H7 (cell line): ENCODE measurements around the gene CEP192. TPM values are rescaled to one million over a fixed set of nuclear protein-coding genes. Genes with fewer than 3 reads are reported as not detected.

Experiments
- DNase-seq: peaks from one replicate; pipeline ENCODE4 v3.0.0; 2012
- H3K27me3 ChIP-seq: 2 replicates; pipeline ENCODE4 v1.6.0; 2011; ENCODE audit warnings: mild to moderate bottlenecking, low read length; ENCODE audit not compliant: control insufficient read depth, insufficient read depth
- H3K36me3 ChIP-seq: replicated peaks from 2 replicates; pipeline ENCODE4 v1.5.1; 2011; ENCODE audit warnings: low read length; ENCODE audit not compliant: control insufficient read depth, insufficient read depth
- H3K4me3 ChIP-seq: 2 replicates; pipeline ENCODE4 v1.5.1; 2011; ENCODE audit warnings: low read depth, mild to moderate bottlenecking, control low read depth, low read length, moderate library complexity; ENCODE audit not compliant: insufficient read depth
- total RNA-seq: library from RNA; depleted of rRNA; stranded (reverse); fragments of >200 nt; shearing (Covaris generic); gene quantifications from 2 replicates; pipeline ENCODE4 v1.2.3, GENCODE V29; 2014

The CEP192 gene
- total RNA-seq, 1 experiment from 2014 or later: 27.7 TPM

DNA sequence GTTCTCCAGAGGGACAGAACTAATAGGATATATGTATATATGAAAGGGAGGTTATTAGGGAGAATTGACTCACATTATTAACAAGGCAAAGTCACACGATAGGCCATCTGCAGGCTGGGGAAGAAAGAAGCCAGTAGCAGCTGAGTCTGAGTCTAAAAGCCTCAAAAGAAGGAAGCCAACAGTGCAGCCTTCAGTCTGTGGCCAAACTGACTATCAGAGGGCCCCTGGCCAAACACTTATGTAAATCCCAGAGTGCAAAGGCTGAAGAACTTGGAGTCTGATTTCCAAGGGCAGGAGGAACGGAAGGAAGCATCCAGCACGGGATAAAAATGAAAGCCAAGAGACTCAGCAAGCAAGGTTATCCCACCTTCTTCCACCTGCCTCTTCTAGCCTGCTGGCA is 119.4 kb downstream of the CEP192 start:
- H3K27me3 ChIP-seq: no peaks in the 10 kb centered on the region
- H3K4me3 ChIP-seq: no peak overlapping the region
- DNase-seq: no peak
- peaks cover 8% of the 10 kb centered on the region for H3K36me3 ChIP-seq

DNA sequence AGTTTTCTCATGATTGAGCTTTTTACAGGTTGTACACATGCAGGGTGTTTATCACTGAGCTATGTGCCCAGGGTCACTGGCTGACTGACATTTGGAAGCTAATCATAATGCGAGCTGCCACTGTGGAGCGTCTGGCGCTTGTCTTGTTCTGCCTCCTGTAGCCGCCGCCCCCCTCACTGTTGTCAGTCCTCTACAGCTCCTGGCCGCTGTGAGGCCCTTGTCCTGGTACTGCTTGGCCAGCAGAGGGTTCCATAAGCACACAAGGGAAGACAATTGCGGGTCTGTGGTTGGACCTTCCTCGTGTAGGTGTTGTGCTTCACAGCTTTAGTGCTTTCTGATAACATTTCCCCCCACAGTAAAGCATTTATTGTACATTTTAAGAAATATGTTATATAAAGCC is 121.8 kb downstream of the CEP192 start:
- no peak overlapping the region for H3K4me3 ChIP-seq
- DNase-seq: peak; percentile 84
- H3K36me3 ChIP-seq: peaks cover 6% of the 10 kb centered on the region
- no peaks in the 10 kb centered on the region for H3K27me3 ChIP-seq

DNA sequence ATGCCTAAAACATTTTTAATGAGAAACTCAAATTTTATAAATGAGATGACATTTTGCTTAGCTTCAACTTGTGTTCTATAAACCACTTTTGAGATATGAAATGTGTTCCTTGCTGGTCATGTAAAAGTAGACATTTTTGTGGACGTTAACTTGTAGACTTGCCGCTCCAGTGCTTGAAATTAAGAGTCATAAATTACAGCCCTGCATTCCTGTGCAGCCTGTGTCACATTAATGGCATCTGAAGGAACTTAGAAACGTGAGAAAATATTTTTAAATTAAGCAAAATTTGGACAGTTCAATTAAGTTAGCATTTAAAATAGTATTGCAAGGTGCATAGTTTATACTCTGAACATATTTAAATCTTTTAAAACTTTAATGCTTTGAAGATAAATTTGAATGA is 129.1 kb downstream of the CEP192 start:
- peaks cover 9% of the 10 kb centered on the region for H3K36me3 ChIP-seq

DNA sequence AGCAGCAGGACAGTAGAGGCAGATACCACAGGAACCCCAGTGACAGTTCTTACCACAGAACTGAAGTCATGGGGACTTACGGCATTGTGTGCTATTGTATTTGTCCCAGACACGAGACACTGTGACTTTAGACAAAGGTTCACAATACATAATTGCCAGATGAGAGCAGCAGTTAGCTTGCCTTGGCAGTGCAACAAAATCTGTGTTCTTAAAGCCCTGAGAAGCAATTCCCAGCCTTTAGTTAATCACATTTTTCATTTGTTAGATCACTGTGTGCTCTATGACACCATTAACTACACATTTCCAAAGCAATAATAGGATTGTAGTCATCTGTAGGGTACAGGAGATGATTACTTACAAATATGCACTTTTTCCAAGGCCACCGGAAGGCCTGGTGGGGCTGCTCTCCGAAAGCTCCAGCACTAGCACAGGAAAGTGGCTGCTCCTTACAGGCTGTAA is 129.8 kb downstream of the CEP192 start:
- no peak for DNase-seq
- peaks cover 9% of the 10 kb centered on the region for H3K36me3 ChIP-seq
- H3K4me3 ChIP-seq: no peak overlapping the region
- H3K27me3 ChIP-seq: no peaks in the 10 kb centered on the region

More for the DNA sequence above, 129.1 kb downstream of the CEP192 start:
- H3K27me3 ChIP-seq: no peaks in the 10 kb centered on the region
- DNase-seq: no peak
- no peak overlapping the region for H3K4me3 ChIP-seq

DNA sequence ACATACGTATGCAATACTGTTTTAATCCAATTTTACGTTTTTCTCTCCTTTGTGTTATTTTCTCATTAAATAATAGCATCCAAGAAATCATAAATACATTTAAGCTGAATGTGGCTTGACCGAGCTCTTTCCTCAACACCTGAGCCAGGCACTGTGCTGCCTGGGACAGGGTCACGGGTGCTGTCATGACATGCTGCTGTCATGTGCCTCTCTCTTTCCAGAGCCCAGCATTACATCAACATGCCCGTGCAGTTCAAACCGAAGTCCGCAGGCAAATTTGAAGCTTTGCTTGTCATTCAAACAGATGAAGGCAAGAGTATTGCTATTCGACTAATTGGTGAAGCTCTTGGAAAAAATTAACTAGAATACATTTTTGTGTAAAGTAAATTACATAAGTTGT is 133.2 kb downstream of the CEP192 start:
- Histone ChIP-seq H3K36me3 (no peaks in the 10 kb centered on the region; the same call in 1 of the 2 replicates), H3K27me3 (no peaks in the 10 kb centered on the region), H3K4me3 (no peak overlapping the region)
- DNase-seq: no peak

DNA sequence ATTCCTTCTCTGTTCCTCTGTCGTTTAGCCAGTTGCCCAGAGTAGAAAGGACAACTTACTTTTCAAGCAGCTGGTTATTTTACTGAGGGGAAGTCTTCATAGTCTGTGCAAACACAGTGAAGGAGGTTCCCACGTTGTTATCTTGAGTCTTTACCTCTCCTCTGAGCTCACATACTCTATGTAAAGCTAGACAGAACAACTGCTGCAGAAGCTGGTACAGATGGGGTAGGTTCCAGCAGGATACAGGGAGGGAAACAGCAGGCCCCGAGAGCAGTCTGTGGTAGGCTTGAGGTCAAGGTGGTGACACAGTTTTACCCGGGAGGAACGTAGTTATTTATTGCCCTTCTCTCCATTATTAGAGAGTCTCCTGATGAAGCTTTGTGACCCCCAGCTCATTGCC is 134.0 kb downstream of the CEP192 start:
- DNase-seq: no peak
- Histone ChIP-seq H3K4me3 (no peak overlapping the region), H3K36me3 (no peaks in the 10 kb centered on the region; the same call in 1 of the 2 replicates)

DNA sequence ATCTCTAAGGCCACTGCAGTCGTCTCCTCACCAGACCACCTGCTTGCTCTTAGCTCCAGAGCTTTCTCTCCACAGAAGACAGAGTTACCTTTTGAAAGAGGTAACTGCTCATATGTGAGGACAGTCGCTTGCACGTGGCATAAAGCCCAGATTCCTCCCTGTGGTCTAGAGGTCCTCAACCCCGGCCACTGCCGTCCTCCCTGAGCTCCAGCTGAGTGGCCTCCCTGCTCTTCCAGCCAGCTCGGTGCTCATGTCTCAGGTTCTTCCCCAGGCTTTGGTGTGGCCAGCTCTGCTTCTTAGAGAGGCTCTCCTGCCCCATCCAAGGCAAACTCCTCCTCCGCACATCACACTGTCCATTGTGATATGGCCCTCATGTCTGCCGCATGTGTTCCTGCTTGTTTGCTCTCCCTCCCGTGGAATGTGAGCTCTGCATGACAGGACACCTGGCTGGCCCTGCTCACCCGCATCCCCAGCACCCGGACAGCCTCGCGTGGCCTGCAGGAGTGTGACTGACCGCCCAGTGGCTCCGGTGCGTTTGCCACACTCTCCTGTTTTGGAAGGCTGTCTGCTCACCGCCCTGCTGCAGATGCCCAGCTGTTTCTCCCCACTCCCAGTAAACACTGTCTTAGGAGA is 135.9 kb downstream of the CEP192 start:
- no peaks in the 10 kb centered on the region; the same call in 1 of the 2 replicates for H3K36me3 ChIP-seq
- DNase-seq: no peak

More for the DNA sequence above, 134.0 kb downstream of the CEP192 start:
- H3K27me3 ChIP-seq: no peaks in the 10 kb centered on the region

DNA sequence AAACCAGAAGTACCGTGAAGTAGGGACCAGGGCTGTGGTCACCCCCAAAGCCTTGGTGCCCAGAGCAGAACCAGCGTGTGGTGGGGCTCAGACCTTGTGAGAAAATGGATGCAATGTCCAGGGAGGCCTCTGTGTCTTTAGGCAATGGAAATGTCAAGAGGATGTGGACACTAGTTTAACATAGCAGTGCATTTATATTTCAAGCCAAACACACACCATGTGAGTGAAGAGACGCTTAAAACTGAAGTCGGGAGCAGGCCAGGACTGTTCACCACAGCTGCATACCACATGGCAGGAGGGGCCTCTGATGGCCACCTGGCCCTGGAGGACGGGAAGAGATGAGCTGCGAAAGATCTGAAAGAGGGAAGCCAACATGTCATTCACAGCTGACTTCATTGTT is 140.1 kb downstream of the CEP192 start:
- Histone ChIP-seq H3K36me3 (no peaks in the 10 kb centered on the region; the same call in 1 of the 2 replicates), H3K4me3 (no peak overlapping the region), H3K27me3 (peaks cover 8% of the 10 kb centered on the region)
- no peak for DNase-seq

More for the DNA sequence above, 135.9 kb downstream of the CEP192 start:
- Histone ChIP-seq H3K27me3 (no peaks in the 10 kb centered on the region), H3K4me3 (no peak overlapping the region)

DNA sequence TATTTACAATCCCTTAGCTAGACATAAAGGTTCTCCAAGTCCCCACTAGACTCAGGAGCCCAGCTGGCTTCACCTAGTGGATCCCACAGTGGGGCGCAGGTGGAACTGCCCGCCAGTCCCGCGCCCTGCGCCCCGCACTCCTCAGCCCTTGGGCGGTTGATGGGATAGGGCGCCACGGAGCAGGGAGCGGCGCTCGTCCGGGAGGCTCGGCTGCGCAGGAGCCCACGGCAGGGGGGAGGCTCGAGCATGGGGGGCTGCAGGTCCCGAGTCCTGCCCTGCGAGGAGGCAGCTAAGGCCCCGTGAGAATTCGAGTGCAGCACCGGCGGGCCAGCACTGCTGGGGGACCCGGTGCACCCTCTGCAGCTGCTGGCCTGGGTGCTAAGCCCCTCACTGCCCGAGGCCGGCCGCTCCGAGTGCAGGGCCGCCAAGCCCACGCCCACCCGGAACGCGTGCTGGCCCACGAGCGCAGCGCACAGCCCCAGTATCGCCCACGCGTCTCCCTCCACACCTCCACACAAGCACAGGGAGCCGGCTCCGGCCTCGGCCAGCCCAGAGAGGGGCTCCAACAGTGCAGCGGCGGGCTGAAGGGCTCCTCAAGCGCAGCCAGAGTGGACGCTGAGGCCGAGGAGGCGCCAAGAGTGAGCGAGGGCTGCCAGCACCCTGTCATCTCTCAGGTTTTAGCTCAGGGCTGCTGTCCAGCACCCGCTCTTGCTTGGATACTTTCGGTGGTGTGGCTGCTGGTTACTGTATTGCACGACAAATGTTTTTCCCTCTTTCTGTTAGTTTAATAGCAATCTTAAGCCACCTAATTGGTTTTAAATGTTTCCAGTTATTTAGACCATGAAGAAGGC is 143.6 kb downstream of the CEP192 start:
- no peak overlapping the region for H3K4me3 ChIP-seq
- peaks cover 23% of the 10 kb centered on the region for H3K27me3 ChIP-seq
- DNase-seq: no peak

DNA sequence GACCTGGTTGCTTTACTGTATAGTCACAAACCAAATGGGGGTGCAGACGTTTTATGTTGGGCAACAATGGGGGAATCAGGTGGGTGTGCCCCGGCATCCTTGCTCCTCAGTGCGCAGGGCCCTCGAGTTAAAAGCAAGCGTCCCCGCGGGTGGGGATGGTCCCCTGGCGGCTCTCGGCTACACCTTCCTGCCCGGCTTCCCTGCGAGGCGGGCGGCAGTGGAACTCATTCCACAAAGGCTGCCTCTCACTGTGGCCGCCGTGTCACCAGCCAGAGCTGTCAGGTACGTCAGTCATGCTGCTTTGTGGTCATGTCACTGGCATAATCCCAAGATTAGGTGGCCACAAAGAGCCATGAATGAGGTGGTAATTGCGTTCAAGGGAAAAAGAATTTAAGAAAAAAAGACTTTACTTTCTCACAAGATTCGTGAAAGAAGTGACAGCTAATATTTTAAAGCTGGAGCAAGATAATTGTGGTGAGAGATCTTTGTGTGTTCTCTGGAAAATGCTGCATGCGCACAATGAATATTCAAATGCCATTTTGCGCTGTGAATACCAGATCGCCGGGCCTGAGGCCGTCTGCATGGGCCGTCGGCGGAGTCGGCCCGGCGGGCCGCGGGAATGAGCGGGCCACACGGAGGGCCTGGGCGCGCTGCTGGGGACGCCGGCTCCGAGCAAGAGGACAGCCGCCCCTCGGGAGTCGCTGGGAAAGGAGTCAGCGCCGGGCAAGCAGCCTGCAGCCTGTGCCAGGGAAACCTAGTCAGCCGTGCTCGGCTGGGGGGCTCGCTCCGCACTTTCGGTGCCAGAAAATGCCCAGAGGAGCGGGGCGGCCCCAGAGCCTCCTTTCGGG is 145.1 kb downstream of the CEP192 start:
- peak; percentile 83 for DNase-seq
- peak overlapping the region; percentile 45 for H3K4me3 ChIP-seq
- H3K27me3 ChIP-seq: peaks cover 23% of the 10 kb centered on the region
- no peaks in the 10 kb centered on the region for H3K36me3 ChIP-seq

More for the DNA sequence above, 143.6 kb downstream of the CEP192 start:
- no peaks in the 10 kb centered on the region for H3K36me3 ChIP-seq

DNA sequence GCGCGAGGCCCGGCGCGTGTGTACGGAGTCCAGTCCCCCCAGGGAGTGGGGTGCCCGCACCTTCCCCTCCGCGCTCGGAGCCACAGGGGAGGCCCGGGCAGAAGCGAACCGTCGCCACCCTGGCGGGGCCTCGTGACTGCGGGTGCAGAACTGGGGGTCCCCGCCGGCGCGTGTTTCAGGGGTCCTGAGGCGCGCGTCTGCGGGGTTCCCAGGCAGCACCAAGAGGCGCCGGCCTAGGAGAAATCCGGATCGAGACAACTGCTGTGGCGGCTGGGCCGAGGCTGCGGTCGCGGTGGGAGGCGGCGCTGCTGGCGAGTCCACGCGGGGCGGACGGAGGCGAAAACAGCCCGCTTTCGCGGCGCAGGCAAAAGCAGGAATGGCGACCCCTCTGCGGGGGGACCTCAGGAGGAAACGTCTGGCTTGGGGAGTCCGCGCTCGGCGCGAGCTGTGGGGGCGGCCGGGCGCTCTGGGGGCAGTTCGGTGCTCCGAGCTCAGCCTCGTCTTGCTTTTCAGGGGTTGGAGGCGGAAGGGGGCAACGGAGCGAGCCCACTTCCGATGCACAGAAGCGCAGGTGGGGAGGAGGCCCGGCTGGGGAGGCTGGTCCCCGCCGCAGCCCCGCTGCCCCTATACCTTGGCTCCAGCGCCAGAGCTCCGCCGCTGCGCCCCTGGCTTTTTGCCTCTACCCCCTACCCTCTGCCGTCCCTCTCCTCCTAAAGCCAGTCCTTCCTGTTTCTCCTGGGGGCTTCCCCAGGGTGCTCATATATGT is 145.9 kb downstream of the CEP192 start:
- peaks cover 23% of the 10 kb centered on the region for H3K27me3 ChIP-seq
- H3K36me3 ChIP-seq: no peaks in the 10 kb centered on the region
- DNase-seq: peak; percentile 70
- H3K4me3 ChIP-seq: peak overlapping the region; percentile 45

DNA sequence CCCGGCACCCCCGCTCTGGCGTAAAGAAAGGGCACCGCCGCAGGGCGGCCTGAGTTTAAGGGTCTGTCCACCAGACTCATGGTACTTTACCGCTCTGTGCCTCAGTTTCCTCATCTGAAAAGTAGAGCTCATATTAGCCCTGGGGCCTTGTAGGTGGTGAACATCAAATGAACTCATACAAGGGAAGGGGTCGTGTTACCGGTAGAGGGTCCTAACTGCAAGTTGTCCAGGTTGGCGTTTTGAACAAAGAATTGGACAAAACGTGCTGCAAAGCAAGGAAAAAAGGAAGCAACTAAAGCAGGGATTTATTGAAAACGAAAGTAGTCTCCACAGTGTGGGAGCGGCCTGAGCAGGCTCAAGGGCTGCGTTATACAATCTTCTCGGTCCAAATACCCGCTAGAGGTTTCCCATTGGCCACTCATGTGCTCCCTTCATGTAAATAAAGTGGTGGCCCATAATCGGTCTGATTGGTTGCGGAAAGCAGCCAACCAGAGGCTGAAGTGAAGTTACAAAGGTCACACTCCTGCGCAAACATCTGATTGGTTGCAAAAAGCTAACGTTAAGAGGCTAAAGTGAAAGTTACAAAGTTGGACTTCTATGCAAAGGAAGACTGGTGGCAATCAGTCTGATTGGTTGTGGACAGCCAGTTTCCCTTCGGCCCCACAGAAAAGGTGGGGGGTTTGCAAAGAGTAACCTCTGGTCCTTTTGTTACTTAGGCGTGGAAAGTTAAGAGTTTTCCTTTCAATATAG is 146.7 kb downstream of the CEP192 start:
- Histone ChIP-seq H3K4me3 (no peak overlapping the region), H3K36me3 (no peaks in the 10 kb centered on the region), H3K27me3 (peaks cover 23% of the 10 kb centered on the region)
- DNase-seq: no peak

DNA sequence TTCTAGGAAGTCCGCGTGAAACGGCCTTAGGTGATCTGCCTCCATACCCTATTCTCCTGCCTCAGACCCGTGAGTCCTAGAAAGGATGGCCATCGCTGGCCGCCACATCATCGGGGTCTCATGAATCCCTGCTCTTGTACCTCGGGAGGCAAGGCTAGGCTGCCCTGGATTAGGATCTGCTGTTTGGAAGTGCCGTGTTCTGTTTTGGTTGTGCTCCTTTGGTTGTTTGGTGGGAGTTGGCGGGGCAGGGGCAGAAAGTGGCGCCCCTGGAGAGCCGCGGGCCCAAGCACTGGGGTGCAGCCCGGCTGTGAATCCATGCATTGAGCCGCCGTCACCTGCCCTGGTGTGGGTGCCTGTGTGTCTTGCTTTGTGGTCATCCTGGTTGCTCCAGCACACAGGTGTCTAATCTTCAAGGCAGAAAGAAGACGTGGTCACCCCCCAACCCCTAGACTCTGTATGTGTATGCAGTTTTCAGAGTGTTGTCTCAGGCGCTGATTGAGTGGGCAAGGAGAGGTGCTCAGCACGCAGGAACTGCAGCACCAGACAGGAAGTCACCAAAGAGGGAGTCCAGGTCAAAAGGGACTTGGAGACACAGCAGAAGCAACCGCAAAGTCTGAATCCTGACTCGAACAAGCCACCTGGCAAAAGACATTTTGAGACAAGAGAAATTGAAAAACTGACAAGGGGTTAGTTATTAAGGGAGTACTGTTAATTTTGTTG is 147.4 kb downstream of the CEP192 start:
- H3K36me3 ChIP-seq: no peaks in the 10 kb centered on the region
- peaks cover 23% of the 10 kb centered on the region for H3K27me3 ChIP-seq
- DNase-seq: no peak
- no peak overlapping the region for H3K4me3 ChIP-seq
